ENCODE measurements around the gene SMPD3.
A peak's percentile ranks its signal among the peaks of the same experiment; 100 is the strongest.

The SMPD3 gene

GRCh38 chr16:68475071-68475470 lies 26.8 kb upstream of the SMPD3 start:
- in situ Hi-C loops (cut with HindIII; ENCODE audit: low pct_ligation_motif_present, low pct_unique_long_range_greater_than_20kb, low sequenced_read_pairs) = no loop called here
- no peak for DNase-seq

GRCh38 chr16:68473358-68474070 lies 25.2 kb upstream of the SMPD3 start:
- in situ Hi-C loops (cut with HindIII; ENCODE audit: low pct_ligation_motif_present, low pct_unique_long_range_greater_than_20kb, low sequenced_read_pairs) = no loop called here
- no peak for DNase-seq

- DNase-seq = no peak
- in situ Hi-C loops (cut with HindIII; ENCODE audit: low pct_ligation_motif_present, low pct_unique_long_range_greater_than_20kb, low sequenced_read_pairs) = no loop called here
Observed at GRCh38 chr16:68472581-68472980, 24.3 kb upstream of the SMPD3 start.

- in situ Hi-C loops (cut with HindIII; ENCODE audit: low pct_ligation_motif_present, low pct_unique_long_range_greater_than_20kb, low sequenced_read_pairs) = no loop called here
- no peak for DNase-seq
Observed at GRCh38 chr16:68470461-68471150, 22.3 kb upstream of the SMPD3 start.

GRCh38 chr16:68469796-68470460 lies 21.6 kb upstream of the SMPD3 start:
- in situ Hi-C loops (cut with HindIII; ENCODE audit: low pct_ligation_motif_present, low pct_unique_long_range_greater_than_20kb, low sequenced_read_pairs) = no loop called here
- no peak for DNase-seq

GRCh38 chr16:68468842-68469241 lies 20.5 kb upstream of the SMPD3 start:
- in situ Hi-C loops (cut with HindIII; ENCODE audit: low pct_ligation_motif_present, low pct_unique_long_range_greater_than_20kb, low sequenced_read_pairs) = no loop called here
- no peak for DNase-seq

- in situ Hi-C loops (cut with HindIII; ENCODE audit: low pct_ligation_motif_present, low pct_unique_long_range_greater_than_20kb, low sequenced_read_pairs) = no loop called here
- no peak for DNase-seq
Observed at GRCh38 chr16:68466174-68466573, 17.9 kb upstream of the SMPD3 start.

- no peak for DNase-seq
- in situ Hi-C loops (cut with HindIII; ENCODE audit: low pct_ligation_motif_present, low pct_unique_long_range_greater_than_20kb, low sequenced_read_pairs) = no loop called here
Observed at GRCh38 chr16:68463904-68464303, 15.6 kb upstream of the SMPD3 start.

GRCh38 chr16:68460067-68460466 lies 11.8 kb upstream of the SMPD3 start:
- DNase-seq = no peak
- in situ Hi-C loops (cut with HindIII; ENCODE audit: low pct_ligation_motif_present, low pct_unique_long_range_greater_than_20kb, low sequenced_read_pairs) = no loop called here

GRCh38 chr16:68459457-68459856 lies 11.1 kb upstream of the SMPD3 start:
- no peak for DNase-seq
- in situ Hi-C loops (cut with HindIII; ENCODE audit: low pct_ligation_motif_present, low pct_unique_long_range_greater_than_20kb, low sequenced_read_pairs) = no loop called here

- in situ Hi-C loops (cut with HindIII; ENCODE audit: low pct_ligation_motif_present, low pct_unique_long_range_greater_than_20kb, low sequenced_read_pairs) = no loop called here
- DNase-seq = no peak
Observed at GRCh38 chr16:68458551-68458950, 10.2 kb upstream of the SMPD3 start.

- in situ Hi-C loops (cut with HindIII; ENCODE audit: low pct_ligation_motif_present, low pct_unique_long_range_greater_than_20kb, low sequenced_read_pairs) = no loop called here
Observed at GRCh38 chr16:68458101-68458500, 9.8 kb upstream of the SMPD3 start.

GRCh38 chr16:68455631-68456030 lies 7.3 kb upstream of the SMPD3 start:
- in situ Hi-C loops (cut with HindIII; ENCODE audit: low pct_ligation_motif_present, low pct_unique_long_range_greater_than_20kb, low sequenced_read_pairs) = no loop called here
- DNase-seq = no peak

More at GRCh38 chr16:68458101-68458500, 9.8 kb upstream of the SMPD3 start:
- no peak for DNase-seq

- no peak for DNase-seq
- in situ Hi-C loops (cut with HindIII; ENCODE audit: low pct_ligation_motif_present, low pct_unique_long_range_greater_than_20kb, low sequenced_read_pairs) = no loop called here
Observed at GRCh38 chr16:68454920-68455435, 6.7 kb upstream of the SMPD3 start.

GRCh38 chr16:68453816-68454215 lies 5.5 kb upstream of the SMPD3 start:
- in situ Hi-C loops (cut with HindIII; ENCODE audit: low pct_ligation_motif_present, low pct_unique_long_range_greater_than_20kb, low sequenced_read_pairs) = no loop called here
- DNase-seq = no peak

GRCh38 chr16:68452176-68452575 lies 3.9 kb upstream of the SMPD3 start:
- DNase-seq = peak; percentile 17
- in situ Hi-C loops (cut with HindIII; ENCODE audit: low pct_ligation_motif_present, low pct_unique_long_range_greater_than_20kb, low sequenced_read_pairs) = no loop called here

- in situ Hi-C loops (cut with HindIII; ENCODE audit: low pct_ligation_motif_present, low pct_unique_long_range_greater_than_20kb, low sequenced_read_pairs) = no loop called here
- DNase-seq = no peak
Observed at GRCh38 chr16:68451676-68452075, 3.4 kb upstream of the SMPD3 start.

- in situ Hi-C loops (cut with HindIII; ENCODE audit: low pct_ligation_motif_present, low pct_unique_long_range_greater_than_20kb, low sequenced_read_pairs) = no loop called here
- DNase-seq = no peak
Observed at GRCh38 chr16:68450741-68451255, 2.5 kb upstream of the SMPD3 start.

- in situ Hi-C loops (cut with HindIII; ENCODE audit: low pct_ligation_motif_present, low pct_unique_long_range_greater_than_20kb, low sequenced_read_pairs) = no loop called here
- no peak for DNase-seq
Observed at GRCh38 chr16:68447653-68448359, 502 bp downstream of the SMPD3 start.
